Mammary epithelial cell (primary cell): ENCODE data around the gene HSF5.

Experiments used
- EZH2 ChIP-seq: IDR thresholded peaks from 2 replicates; pipeline ENCODE4 v1.6.1; 2012; ENCODE audit warnings: low read length, inconsistent platforms, borderline replicate concordance
- TF ChIP-seq, protein P1 (sequence below), 2 donors: IDR thresholded peaks in 1 of 2; conservative IDR thresholded peaks in 1 of 2; 2 replicates each; pipeline ENCODE4 v1.5.1; 2011 to 2012; ENCODE audit warnings: inconsistent platforms in 2 of 2, low read length in 2 of 2, mild to moderate bottlenecking in 2 of 2, control low read depth in 1 of 2, low read depth in 1 of 2; ENCODE audit not compliant: insufficient read depth in 1 of 2; ENCODE audit errors: extremely low read depth in 1 of 2

DNA sequence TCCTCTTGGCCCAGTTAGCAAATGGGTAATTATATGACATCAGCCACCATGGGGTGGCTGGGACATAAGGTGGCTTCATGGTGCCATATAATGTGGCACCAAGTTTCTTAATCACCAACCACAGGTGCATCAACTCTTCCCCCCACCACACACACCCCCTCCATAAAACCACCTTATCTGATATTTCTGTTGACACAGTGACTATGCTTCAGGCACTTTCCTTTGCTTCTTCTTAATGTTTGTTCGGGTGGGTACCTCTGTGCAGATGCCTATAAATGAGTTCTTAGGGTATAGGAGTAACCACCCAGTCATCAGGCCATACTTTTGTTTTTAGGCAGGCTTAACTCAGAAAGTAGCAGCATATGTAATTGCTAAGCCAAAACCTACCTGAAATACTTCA lies 100.4 kb downstream of the HSF5 start:
- TF ChIP-seq, protein P1, sequence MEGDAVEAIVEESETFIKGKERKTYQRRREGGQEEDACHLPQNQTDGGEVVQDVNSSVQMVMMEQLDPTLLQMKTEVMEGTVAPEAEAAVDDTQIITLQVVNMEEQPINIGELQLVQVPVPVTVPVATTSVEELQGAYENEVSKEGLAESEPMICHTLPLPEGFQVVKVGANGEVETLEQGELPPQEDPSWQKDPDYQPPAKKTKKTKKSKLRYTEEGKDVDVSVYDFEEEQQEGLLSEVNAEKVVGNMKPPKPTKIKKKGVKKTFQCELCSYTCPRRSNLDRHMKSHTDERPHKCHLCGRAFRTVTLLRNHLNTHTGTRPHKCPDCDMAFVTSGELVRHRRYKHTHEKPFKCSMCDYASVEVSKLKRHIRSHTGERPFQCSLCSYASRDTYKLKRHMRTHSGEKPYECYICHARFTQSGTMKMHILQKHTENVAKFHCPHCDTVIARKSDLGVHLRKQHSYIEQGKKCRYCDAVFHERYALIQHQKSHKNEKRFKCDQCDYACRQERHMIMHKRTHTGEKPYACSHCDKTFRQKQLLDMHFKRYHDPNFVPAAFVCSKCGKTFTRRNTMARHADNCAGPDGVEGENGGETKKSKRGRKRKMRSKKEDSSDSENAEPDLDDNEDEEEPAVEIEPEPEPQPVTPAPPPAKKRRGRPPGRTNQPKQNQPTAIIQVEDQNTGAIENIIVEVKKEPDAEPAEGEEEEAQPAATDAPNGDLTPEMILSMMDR (conservative IDR thresholded peaks at IDR 0.05 in 1 of 2, IDR thresholded peaks at IDR 0.05 in 1 of 2; ENCODE audit: extremely low read depth in 1 of 2, insufficient read depth in 1 of 2, low read depth in 1 of 2, low read length in 2 of 2): no peak
- TF ChIP-seq EZH2: no peak
